ENCODE data around the gene MAPK1.
"Not testable (repeated sequence)": the region's sequence is repeated elsewhere in the genome, so short reads cannot be mapped to it uniquely, and the experiment has no call there.

MAPK1 gene

DNA sequence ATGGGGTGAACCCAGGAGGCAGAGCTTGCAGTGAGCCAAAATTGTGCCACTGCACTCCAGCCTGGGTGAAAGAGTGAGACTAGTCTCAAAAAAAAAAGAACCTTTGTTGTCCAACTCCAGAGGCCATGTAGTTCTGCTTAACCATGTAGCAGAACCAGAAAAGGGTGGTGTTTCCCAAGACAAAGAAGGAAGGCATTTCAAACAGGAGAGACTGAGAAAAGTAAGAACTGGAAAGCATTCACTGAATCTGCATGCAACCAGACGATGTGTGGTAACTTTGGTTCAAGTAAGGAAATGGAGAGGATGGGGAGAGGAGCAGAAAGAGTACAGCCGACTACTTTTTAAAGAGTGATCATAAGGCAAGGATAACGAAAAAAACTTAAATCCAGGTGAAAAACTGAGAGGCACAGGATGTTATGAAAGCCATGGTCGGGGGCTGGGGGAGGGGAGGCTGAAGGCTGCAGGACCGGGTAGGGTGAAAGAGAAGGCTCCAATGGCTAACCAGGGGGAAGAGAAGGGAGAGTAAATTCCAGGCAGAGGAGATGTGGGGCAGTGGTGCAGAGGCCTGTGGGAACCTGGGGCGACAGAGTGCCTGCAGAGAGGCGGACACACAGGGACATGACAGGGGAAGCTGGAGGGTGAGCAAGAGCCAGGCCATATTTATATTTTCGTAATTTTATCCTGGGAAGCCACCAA, 48.8 kb downstream of the MAPK1 start:
- DNase-seq (ENCODE audit: low spot score): no peak

- DNase-seq (ENCODE audit: low spot score): not testable (repeated sequence)
These were observed 50.0 kb downstream of the MAPK1 start for GRCh38 chr22:21817497-21817853.

DNA sequence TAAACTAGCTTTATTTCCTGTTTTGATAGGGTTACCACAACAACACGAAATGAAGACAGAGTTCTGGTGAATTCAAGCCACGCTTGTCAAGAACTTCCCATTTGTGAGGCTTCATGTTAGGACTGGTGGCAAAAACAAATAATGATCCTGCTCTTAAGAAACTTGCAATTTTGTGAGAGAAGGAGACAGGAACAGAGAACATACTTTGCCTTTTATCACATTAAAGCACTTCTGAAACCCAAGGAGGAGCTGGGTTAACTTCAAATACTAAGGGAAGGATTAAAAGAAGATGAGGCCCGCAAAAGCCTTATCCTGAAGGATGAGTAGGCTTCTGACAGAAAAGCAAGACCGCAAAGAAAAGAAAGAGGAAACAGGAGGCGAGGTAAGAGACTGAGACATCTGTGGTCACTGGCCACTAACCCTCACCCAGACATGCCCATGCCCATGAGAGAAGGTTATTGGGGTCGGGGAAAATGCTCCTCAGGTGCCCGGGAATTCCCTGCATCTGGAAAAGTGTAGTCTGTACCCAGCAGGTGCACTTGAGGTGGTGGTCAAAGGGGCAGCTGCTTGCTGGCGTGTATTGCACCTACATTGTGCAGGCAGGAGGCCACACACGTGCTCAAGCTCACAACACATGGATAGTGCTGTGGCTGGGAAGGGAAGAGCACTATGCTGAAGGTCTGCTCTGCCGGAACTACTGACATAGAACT, 50.5 kb downstream of the MAPK1 start:
- peak; percentile 76 for DNase-seq (ENCODE audit: low spot score)

- no peak for DNase-seq (ENCODE audit: low spot score)
These were observed 51.0 kb downstream of the MAPK1 start for GRCh38 chr22:21816472-21816786.

- no peak for DNase-seq (ENCODE audit: low spot score)
These were observed 51.5 kb downstream of the MAPK1 start for GRCh38 chr22:21815958-21816357.

DNA sequence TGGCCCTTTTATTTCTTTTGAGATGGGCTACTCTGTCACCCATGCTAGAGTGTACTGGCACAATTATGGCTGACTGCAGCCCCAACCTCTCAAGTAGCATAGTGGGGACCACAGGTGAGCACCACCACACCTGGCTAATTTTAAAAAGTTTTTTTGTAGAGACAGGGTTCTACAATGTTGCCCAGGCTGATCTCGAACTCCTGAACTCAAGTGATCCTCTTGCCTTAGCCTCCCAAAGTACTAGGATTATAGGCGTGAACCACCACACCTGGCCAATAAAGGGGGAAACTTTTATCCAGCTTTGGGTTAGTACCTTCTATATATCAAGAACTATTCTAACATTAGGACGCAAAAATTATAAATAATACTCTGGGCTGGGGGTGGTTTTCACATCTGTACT, 52.1 kb downstream of the MAPK1 start:
- no peak for DNase-seq (ENCODE audit: low spot score)

- DNase-seq (ENCODE audit: low spot score): no peak
These were observed 55.5 kb downstream of the MAPK1 start for GRCh38 chr22:21811982-21812381.

- no peak for DNase-seq (ENCODE audit: low spot score)
These were observed 59.6 kb downstream of the MAPK1 start for GRCh38 chr22:21807544-21808529.

DNA sequence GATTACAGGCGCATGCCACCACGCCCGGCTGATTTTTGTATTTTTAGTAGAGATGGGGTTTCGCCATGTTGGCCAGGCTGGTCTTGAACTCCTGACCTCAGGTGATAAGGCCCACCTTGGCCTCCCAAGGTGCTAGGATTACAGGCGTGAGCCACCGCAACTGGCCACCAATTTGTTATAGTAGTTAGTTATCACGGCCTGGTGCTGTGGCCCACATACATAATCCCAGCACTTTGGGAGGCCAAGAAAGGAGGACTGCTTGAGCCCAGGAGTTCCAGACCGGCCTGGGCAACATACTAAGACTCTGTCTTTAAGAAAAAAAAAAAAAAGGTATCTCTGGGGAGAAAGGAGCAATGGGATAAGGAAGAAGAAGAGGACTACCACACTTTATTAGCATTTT, 62.1 kb downstream of the MAPK1 start:
- DNase-seq (ENCODE audit: low spot score): not testable (repeated sequence)

GRCh38 chr22:21803811-21804249, 63.6 kb downstream of the MAPK1 start:
- peak; percentile 86 for DNase-seq (ENCODE audit: low spot score)

DNA sequence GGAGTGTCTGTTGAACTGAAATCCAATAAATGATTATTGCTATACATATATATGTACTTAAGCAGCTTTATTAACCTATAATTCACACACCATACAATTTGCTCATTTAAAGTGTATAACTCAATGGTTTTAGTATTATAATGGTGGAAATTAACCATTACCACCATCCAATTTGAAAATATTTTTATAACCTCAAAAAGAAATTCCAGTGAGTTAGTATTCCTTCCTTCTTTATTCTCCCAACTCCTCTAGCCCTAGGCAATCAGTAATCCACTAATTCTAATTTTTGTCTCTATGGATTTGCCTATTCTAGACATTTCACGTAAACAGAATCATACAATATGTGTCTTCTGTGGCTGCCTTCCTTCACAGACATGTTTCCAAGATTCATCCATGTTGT, 64.8 kb downstream of the MAPK1 start:
- no peak for DNase-seq (ENCODE audit: low spot score)

GRCh38 chr22:21802056-21802455, 65.4 kb downstream of the MAPK1 start:
- DNase-seq (ENCODE audit: low spot score): no peak

DNA sequence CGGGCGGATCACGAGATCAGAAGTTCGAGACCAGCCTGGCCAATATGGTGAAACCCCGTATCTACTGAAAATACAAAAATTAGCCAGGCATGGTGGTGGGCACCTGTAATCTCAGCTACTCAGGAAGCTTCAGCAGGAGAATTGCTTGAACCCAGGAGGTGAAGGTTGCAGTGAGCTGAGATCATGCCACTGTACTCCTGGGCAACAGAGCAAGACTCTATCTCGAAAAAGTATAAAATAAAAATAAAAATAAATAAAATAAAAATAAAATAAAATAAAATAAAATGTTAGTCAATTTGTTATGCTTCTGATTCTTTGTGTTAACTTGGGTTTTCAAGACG, 66.2 kb downstream of the MAPK1 start:
- DNase-seq (ENCODE audit: low spot score): not testable (repeated sequence)

DNA sequence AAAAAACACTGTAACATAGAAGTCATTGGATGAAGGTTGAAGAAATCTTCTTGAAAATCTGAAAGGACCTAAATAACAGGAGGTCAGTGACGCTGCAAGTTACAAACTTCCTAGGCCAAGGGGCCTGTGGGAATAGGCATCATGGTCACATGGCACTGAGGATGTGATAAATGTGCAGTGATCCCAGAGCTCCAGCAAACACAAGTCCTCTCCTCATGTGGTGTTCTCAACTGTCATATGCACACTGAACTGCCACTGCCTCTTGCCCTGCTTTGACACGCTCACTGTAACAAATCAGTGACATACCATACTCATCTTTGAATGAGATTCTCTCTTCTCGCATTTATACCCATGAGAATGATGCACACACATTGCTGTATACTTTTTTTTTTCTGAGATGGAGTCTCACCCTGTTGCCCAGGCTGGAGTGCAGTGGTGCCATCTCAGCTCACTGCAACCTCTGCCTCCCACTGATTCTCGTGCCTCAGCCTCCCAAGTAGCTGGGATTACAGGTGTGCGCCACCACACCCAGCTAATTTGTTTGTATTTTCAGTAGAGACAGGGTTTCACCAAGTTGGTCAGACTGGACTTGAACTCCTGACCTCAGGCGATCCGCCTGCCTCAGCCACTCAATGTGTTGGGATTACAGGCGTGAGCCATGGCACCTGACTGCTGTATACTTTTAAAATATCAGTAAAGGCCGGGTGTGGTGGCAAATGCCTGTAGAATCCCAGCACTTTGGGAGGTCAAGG, 66.7 kb downstream of the MAPK1 start:
- DNase-seq (ENCODE audit: low spot score): no peak

- DNase-seq (ENCODE audit: low spot score): no peak
These were observed 69.8 kb downstream of the MAPK1 start for GRCh38 chr22:21797444-21798221.

DNA sequence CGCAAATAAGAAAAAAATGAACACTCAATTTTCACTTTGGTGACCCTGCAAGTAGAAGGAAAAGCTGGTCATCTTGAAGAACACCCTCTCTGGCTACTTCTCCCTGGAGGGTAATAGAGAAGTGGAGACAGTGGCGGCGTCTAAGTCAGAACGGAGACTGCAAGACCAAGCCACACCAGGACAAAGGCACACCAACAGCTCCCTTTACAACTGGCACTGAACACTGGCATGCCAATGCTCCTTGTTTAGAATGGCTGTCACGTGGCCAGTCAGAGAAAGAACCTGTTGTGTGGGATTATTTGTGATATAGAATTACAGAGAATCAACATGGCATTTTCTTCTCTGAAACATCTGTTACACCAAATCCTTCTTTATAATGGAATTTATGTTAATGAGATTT, 70.6 kb downstream of the MAPK1 start:
- DNase-seq (ENCODE audit: low spot score): peak; percentile 94

GRCh38 chr22:21796231-21796630, 71.2 kb downstream of the MAPK1 start:
- no peak for DNase-seq (ENCODE audit: low spot score)

DNA sequence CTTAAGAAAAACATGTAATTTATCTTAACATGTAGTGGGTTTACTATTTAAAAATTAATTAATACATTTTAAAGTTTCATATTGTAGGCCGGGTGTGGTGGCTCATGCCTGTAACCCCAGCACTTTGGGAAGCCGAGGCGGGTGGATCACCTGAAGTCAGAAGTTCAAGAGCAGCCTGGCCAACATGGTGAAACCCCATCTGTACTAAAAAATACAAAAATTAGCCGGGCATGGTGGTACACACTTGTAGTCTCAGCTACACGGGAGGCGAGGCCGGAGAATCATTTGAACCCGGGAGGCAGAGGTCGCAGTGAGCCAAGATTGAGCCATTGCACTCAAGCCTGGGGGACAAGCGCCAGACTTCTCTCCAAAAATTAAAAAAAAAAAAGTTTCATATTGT, 73.7 kb downstream of the MAPK1 start:
- DNase-seq (ENCODE audit: low spot score): not testable (repeated sequence)

DNA sequence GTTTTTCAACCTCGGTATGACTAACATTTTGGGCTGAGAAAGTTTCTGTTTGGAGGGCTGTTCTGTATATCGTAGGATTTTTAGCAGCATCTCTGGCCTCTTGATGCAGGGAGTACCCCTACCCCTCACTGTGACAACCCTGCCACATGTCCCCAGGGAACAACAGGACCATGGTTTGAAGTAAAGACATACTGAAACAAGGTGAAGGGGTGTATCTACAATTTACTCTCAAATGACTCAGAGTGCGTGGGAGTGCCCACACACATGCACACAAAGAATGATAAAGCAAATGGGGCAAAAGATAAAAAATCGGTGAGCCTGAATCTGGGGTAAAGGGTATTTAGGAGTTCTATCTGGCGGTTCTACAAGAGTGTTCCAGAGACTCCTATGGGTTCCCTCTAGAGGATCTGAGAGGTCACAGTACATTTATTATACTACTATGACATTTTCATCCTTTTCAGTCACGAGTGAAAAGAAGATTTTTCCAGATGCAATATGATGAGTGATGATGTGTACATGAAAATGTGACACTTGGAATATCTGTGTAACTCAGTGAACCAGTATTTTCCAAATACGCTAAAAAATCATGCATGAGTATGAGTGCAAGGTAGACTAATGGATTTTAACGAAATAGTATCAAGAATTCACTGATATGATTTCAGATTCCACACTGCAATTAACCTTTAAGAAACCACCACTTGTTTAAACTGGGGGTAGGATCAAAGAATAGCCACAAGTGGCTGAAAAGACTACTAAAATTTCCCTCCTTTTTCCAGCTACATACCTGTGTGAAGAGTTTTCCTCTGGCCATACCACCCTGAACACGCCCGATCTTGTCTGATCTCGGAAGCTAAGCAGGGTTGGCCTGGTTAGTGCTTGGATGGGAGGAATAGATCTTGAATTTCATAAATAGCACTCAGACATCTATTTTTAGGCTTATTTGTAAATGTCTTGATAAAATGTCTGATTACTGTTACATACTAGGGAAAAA, 75.5 kb downstream of the MAPK1 start:
- DNase-seq (ENCODE audit: low spot score): no peak

Data from pons (tissue), 1 donor.